ENCODE data around the gene AHNAK.

- no peak for TF ChIP-seq EGR1 (IDR thresholded peaks at IDR 0.05)
- no peak for TF ChIP-seq EP300 (IDR thresholded peaks at IDR 0.05; ENCODE audit: borderline replicate concordance)
- no peak for TF ChIP-seq TAF1 (IDR thresholded peaks at IDR 0.05; ENCODE audit: low read depth)
- TF ChIP-seq, protein P1, sequence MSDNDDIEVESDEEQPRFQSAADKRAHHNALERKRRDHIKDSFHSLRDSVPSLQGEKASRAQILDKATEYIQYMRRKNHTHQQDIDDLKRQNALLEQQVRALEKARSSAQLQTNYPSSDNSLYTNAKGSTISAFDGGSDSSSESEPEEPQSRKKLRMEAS (IDR thresholded peaks at IDR 0.05), result no peak
- TF ChIP-seq, protein P2, sequence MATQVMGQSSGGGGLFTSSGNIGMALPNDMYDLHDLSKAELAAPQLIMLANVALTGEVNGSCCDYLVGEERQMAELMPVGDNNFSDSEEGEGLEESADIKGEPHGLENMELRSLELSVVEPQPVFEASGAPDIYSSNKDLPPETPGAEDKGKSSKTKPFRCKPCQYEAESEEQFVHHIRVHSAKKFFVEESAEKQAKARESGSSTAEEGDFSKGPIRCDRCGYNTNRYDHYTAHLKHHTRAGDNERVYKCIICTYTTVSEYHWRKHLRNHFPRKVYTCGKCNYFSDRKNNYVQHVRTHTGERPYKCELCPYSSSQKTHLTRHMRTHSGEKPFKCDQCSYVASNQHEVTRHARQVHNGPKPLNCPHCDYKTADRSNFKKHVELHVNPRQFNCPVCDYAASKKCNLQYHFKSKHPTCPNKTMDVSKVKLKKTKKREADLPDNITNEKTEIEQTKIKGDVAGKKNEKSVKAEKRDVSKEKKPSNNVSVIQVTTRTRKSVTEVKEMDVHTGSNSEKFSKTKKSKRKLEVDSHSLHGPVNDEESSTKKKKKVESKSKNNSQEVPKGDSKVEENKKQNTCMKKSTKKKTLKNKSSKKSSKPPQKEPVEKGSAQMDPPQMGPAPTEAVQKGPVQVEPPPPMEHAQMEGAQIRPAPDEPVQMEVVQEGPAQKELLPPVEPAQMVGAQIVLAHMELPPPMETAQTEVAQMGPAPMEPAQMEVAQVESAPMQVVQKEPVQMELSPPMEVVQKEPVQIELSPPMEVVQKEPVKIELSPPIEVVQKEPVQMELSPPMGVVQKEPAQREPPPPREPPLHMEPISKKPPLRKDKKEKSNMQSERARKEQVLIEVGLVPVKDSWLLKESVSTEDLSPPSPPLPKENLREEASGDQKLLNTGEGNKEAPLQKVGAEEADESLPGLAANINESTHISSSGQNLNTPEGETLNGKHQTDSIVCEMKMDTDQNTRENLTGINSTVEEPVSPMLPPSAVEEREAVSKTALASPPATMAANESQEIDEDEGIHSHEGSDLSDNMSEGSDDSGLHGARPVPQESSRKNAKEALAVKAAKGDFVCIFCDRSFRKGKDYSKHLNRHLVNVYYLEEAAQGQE (IDR thresholded peaks at IDR 0.05; ENCODE audit: low read depth), result no peak
- no peak for TF ChIP-seq YY1 (IDR thresholded peaks at IDR 0.05; ENCODE audit: low read depth)
- no peak for TF ChIP-seq CEBPB (IDR thresholded peaks at IDR 0.05)
Observed at GRCh38 chr11:62479631-62480201, 66.9 kb downstream of the AHNAK start.

All from Ishikawa (cell line).